SK-N-SH (cell line): ENCODE results near the gene AP4M1. TPM values are rescaled to one million over a fixed set of nuclear protein-coding genes. Genes with fewer than 3 reads are reported as not detected.

Experiments used
- CTCF ChIA-PET: fragments of 300-600, 350-600 bp; formaldehyde crosslinking; extraction: SDS; loops from one replicate; lab custom pipeline; 2021; lab: Yijun Ruan, JAX
- POLR2A ChIA-PET: fragments of 350-600 bp; sonication (Branson Sonifier 250); formaldehyde crosslinking; extraction: SDS; loops from one replicate; lab custom pipeline; 2020; ENCODE audit warnings: antibody characterized with exemption, inconsistent platforms; lab: Yijun Ruan, JAX
- DNase-seq: peaks from one replicate; pipeline ENCODE4 v3.0.0; 2012
- H2AFZ ChIP-seq: fragments of 200-600 bp; sonication (generic); 2 replicates; pipeline ENCODE4 v1.8.1; 2016; ENCODE audit warnings: antibody characterized with exemption, mild to moderate bottlenecking, low read depth
- H3F3A ChIP-seq: fragments of 200-600 bp; sonication (generic); replicated peaks from 2 replicates; pipeline ENCODE3; 2016; ENCODE audit warnings: antibody characterized with exemption, mild to moderate bottlenecking; ENCODE audit not compliant: insufficient read depth
- H3K27ac ChIP-seq, 2 experiments: fragments of 200-500 bp in 1 of 2; fragments of 200-600 bp in 1 of 2; sonication (Bioruptor generic) in 1 of 2; sonication (generic), shearing (Covaris generic) in 1 of 2; 2 replicates each; pipeline versions ENCODE4 v1.5.1 to v1.6.1; 2014 to 2016; ENCODE audit warnings: low read depth in 2 of 2, inconsistent platforms in 1 of 2, low read length in 1 of 2, mild to moderate bottlenecking in 1 of 2, mixed read lengths in 1 of 2
- H3K27me3 ChIP-seq: fragments of 200-600 bp; sonication (generic), shearing (Covaris generic); 2 replicates; pipeline ENCODE4 v1.6.1; 2016; ENCODE audit warnings: mixed run types; ENCODE audit not compliant: insufficient read depth
- H3K36me3 ChIP-seq, 2 experiments: fragments of 200-500 bp in 1 of 2; fragments of 200-600 bp in 1 of 2; sonication (Bioruptor generic) in 1 of 2; sonication (generic) in 1 of 2; replicated peaks in 1 of 2; 2 replicates each; pipeline versions ENCODE3 to v1.5.1; 2014 to 2016; ENCODE audit warnings: low read length in 1 of 2, mild to moderate bottlenecking in 1 of 2; ENCODE audit not compliant: insufficient read depth in 2 of 2, control insufficient read depth in 1 of 2
- H3K4me1 ChIP-seq, 2 experiments: fragments of 200-500 bp in 1 of 2; fragments of 200-600 bp in 1 of 2; sonication (Bioruptor generic) in 1 of 2; sonication (generic), shearing (Covaris generic) in 1 of 2; 2 replicates each; pipeline versions ENCODE4 v1.5.1 to v1.6.1; 2014 to 2016; ENCODE audit warnings: low read depth in 1 of 2, low read length in 1 of 2, mixed run types in 1 of 2; ENCODE audit not compliant: insufficient read depth in 2 of 2, control insufficient read depth in 1 of 2
- H3K4me2 ChIP-seq: fragments of 200-600 bp; sonication (generic), shearing (Covaris generic); 2 replicates; pipeline ENCODE4 v1.6.1; 2017; ENCODE audit warnings: mixed run types
- H3K4me3 ChIP-seq, 2 experiments: fragments of 200-500 bp in 1 of 2; fragments of 200-600 bp in 1 of 2; sonication (Bioruptor generic) in 1 of 2; sonication (generic), shearing (Covaris generic) in 1 of 2; 2 replicates each; pipeline versions ENCODE4 v1.5.1 to v1.8.1; 2014 to 2016; ENCODE audit warnings: low read depth in 2 of 2, inconsistent platforms in 1 of 2, low read length in 1 of 2, mild to moderate bottlenecking in 1 of 2, mixed read lengths in 1 of 2, moderate library complexity in 1 of 2
- H3K79me2 ChIP-seq: fragments of 200-600 bp; sonication (generic); 2 replicates; pipeline ENCODE4 v1.8.1; 2017; ENCODE audit warnings: mild to moderate bottlenecking; ENCODE audit not compliant: insufficient read depth
- H3K9ac ChIP-seq: fragments of 200-600 bp; sonication (generic); 2 replicates; pipeline ENCODE4 v1.6.1; 2017; ENCODE audit warnings: mixed run types
- H3K9me2 ChIP-seq: fragments of 200-600 bp; sonication (generic); 2 replicates; pipeline ENCODE4 v1.6.1; 2017; ENCODE audit warnings: mixed run types
- H3K9me3 ChIP-seq: fragments of 200-600 bp; sonication (generic); 2 replicates; pipeline ENCODE4 v1.6.1; 2017; ENCODE audit warnings: mixed run types, mild to moderate bottlenecking, moderate library complexity
- H4K20me1 ChIP-seq: fragments of 200-600 bp; sonication (generic); 2 replicates; pipeline ENCODE4 v1.6.1; 2017; ENCODE audit warnings: mild to moderate bottlenecking, mixed run types; ENCODE audit not compliant: insufficient read depth
- CHD2 ChIP-seq: fragments of 150-350 bp; IDR thresholded peaks from 2 replicates; pipeline ENCODE4 v1.6.1; 2018; ENCODE audit warnings: low read length; ENCODE audit not compliant: partially characterized antibody
- EP300 ChIP-seq, 2 experiments: IDR thresholded peaks; 2 replicates each; pipeline versions ENCODE4 v1.4.0 to v1.6.1; 2012; ENCODE audit warnings: borderline replicate concordance in 1 of 2, low read depth in 1 of 2, low read length in 1 of 2
- EZH2phosphoT487 ChIP-seq: fragments of 200-600 bp; sonication (generic); IDR thresholded peaks from 2 replicates; pipeline ENCODE4 v1.6.1; 2017; ENCODE audit warnings: low read depth, mixed run types, mild to moderate bottlenecking, antibody characterized with exemption, moderate library complexity, borderline replicate concordance
- FOXJ3 ChIP-seq: sonication (generic); formaldehyde crosslinking; IDR thresholded peaks from 2 replicates; pipeline ENCODE4 v1.5.1; 2020; ENCODE audit warnings: mild to moderate bottlenecking, missing genetic modification reagents
- GABPA ChIP-seq: IDR thresholded peaks from 2 replicates; pipeline ENCODE4 v1.4.0; 2012; ENCODE audit warnings: low read depth, mild to moderate bottlenecking
- GATA2 ChIP-seq: sonication (generic); formaldehyde crosslinking; IDR thresholded peaks from 2 replicates; pipeline ENCODE4 v1.5.0; 2020; ENCODE audit warnings: mild to moderate bottlenecking, missing genetic modification reagents
- MEF2A ChIP-seq: IDR thresholded peaks from 2 replicates; pipeline ENCODE4 v1.4.0; 2012; ENCODE audit warnings: low read depth, borderline replicate concordance
- MXI1 ChIP-seq: IDR thresholded peaks from 2 replicates; pipeline ENCODE4 v1.6.1; 2012; ENCODE audit warnings: mild to moderate bottlenecking, low read depth, low read length, improper control_type of control experiment
- NRF1 ChIP-seq: IDR thresholded peaks from 2 replicates; pipeline ENCODE4 v1.6.1; 2012; ENCODE audit warnings: low read depth, mild to moderate bottlenecking, low read length
- PBX3 ChIP-seq: IDR thresholded peaks from 2 replicates; pipeline ENCODE4; 2012
- RCOR1 ChIP-seq: fragments of 150-350 bp; IDR thresholded peaks from 2 replicates; pipeline ENCODE4 v1.6.1; 2017; ENCODE audit warnings: antibody characterized with exemption, low read length
- RXRA ChIP-seq: IDR thresholded peaks from 2 replicates; pipeline ENCODE4 v1.4.0; 2012; ENCODE audit warnings: low read depth, mild to moderate bottlenecking, borderline replicate concordance
- SMC3 ChIP-seq: IDR thresholded peaks from 2 replicates; pipeline ENCODE4 v1.6.1; 2012; ENCODE audit warnings: low read depth, low read length, improper control_type of control experiment
- TAF1 ChIP-seq: IDR thresholded peaks from 2 replicates; pipeline ENCODE4 v1.6.1; 2012; ENCODE audit warnings: low read depth, mild to moderate bottlenecking, low read length, moderate library complexity, borderline replicate concordance
- USF2 ChIP-seq: fragments of 150-350 bp; IDR thresholded peaks from 2 replicates; pipeline ENCODE4 v1.6.1; 2017; ENCODE audit warnings: antibody characterized with exemption, low read length, low read depth, borderline replicate concordance
- YY1 ChIP-seq: IDR thresholded peaks from 2 replicates; pipeline ENCODE4 v1.4.0; 2012; ENCODE audit warnings: low read depth, mild to moderate bottlenecking
- WGBS: methylation state at CpG from one replicate; pipeline ENCODE4 v1.1.6; 2017; ENCODE audit warnings: low lambda C conversion rate; 5-methylcytosine and 5-hydroxymethylcytosine counted together
- polyA plus RNA-seq, 3 experiments: library from polyadenylated mRNA; depleted of rRNA; stranded (reverse); fragments of >200 nt; gene quantifications; 2 replicates each; pipeline ENCODE4 v1.2.3, GENCODE V29; 2012
- TF ChIP-seq, protein P1 (sequence below): IDR thresholded peaks from 2 replicates; pipeline ENCODE4 v1.4.0; 2012; ENCODE audit warnings: low read depth

The AP4M1 gene
- polyA plus RNA-seq, 1 of the 3 experiments (the other 2 are of a cell fraction), result 35.0 TPM

GRCh38 chr7:100122067-100122466 lies 20.6 kb downstream of the AP4M1 start:
- H3K79me2 ChIP-seq, result peaks cover 74% of the 10 kb centered on the region
- H3K9me2 ChIP-seq, result no peaks in the 10 kb centered on the region
- no peaks in the 10 kb centered on the region for H3K27me3 ChIP-seq
- no peak overlapping the region for H3K27ac ChIP-seq
- POLR2A ChIA-PET, result interaction anchor here (5.3 kb wide), 1 partner anchor 21 kb away, joined by 70 read pairs; the partner anchor contains the start of genes AP4M1 and MCM7
- no peaks in the 10 kb centered on the region for H4K20me1 ChIP-seq
- H3K4me3 ChIP-seq, result no peak overlapping the region
- H2AFZ ChIP-seq, result no peak overlapping the region
- no peak overlapping the region for H3K9ac ChIP-seq
- WGBS, result 93% methylated on average over 13 of the region's 13 CpGs
- TF ChIP-seq RCOR1 (no peak), PBX3 (no peak), CHD2 (no peak), FOXJ3 (CRISPR knock-in tag) (no peak), NRF1 (no peak), SMC3 (no peak), EP300 (IDR thresholded peaks at IDR 0.05; ENCODE audit: borderline replicate concordance in 1 of 2, low read depth in 1 of 2, low read length in 1 of 2) (no peak), MXI1 (no peak), USF2 (no peak), MEF2A (no peak), RXRA (no peak), TAF1 (no peak), GATA2 (CRISPR knock-in tag) (no peak)
- TF ChIP-seq, protein P1, sequence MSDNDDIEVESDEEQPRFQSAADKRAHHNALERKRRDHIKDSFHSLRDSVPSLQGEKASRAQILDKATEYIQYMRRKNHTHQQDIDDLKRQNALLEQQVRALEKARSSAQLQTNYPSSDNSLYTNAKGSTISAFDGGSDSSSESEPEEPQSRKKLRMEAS, result no peak
- no peaks in the 10 kb centered on the region for H3K9me3 ChIP-seq
- H3K36me3 ChIP-seq, result peaks cover 13 to 22% of the 10 kb centered on the region in 2 experiments
- peaks cover 11 to 15% of the 10 kb centered on the region in 2 experiments; a peak in 3 of 4 replicates for H3K4me1 ChIP-seq
- DNase-seq, result no peak
- CTCF ChIA-PET, result interaction anchor here (5.0 kb wide), 1 partner anchor 9 kb away, joined by 40 read pairs; no protein-coding TSS in a partner anchor
- H3K4me2 ChIP-seq, result no peak overlapping the region
- H3F3A ChIP-seq, result peaks cover 45% of the 10 kb centered on the region

DNA sequence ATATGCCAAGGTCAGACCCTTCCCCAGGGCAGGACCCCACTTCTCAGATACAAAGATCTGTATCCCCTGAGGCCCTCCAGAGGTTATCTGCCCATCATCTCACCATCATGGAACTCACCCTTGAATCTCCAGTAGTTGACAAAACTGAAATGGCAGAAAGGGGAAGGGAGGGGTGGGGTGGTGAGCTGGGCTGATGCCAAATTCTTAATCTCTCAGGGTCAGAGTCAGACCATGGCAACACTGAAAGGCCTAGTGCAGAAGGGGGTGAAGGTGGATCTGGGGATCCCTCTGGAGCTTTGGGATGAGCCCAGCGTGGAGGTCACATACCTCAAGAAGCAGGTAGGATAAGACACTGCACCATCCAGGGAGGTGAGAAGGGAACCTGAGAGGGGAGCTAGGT lies 21.1 kb downstream of the AP4M1 start:
- no peak overlapping the region for H3K27ac ChIP-seq
- DNase-seq, result no peak

More for the DNA sequence above, 21.1 kb downstream of the AP4M1 start:
- Histone ChIP-seq H3K4me3 (no peak overlapping the region), H3K4me1 (peaks cover 11 to 15% of the 10 kb centered on the region in 2 experiments; a peak in 3 of 4 replicates), H2AFZ (no peak overlapping the region), H4K20me1 (no peaks in the 10 kb centered on the region), H3K79me2 (peaks cover 73% of the 10 kb centered on the region), H3K9ac (no peak overlapping the region), H3K27me3 (no peaks in the 10 kb centered on the region), H3K9me2 (no peaks in the 10 kb centered on the region), H3K4me2 (no peak overlapping the region), H3F3A (peaks cover 45% of the 10 kb centered on the region), H3K36me3 (peaks cover 13 to 22% of the 10 kb centered on the region in 2 experiments), H3K9me3 (no peaks in the 10 kb centered on the region)
- TF ChIP-seq YY1, result no peak
- no peak for TF ChIP-seq RCOR1
- TF ChIP-seq EZH2phosphoT487, result no peak
- no peak for TF ChIP-seq GABPA
- POLR2A ChIA-PET, result interaction anchor here (1.0 to 5.3 kb wide), 2 partner anchors 17 to 22 kb away, joined by 3 to 70 read pairs; partner anchors contain the start of genes AP4M1 and MCM7
- WGBS, result 91% methylated on average over 1 of the region's 1 CpG
- CTCF ChIA-PET, result interaction anchor here (0.8 to 5.0 kb wide), 2 partner anchors 9 to 98 kb away, joined by 3 to 40 read pairs; no protein-coding TSS in a partner anchor
